ENCODE results near the gene PABPC3. TPM values are rescaled to one million over a fixed set of nuclear protein-coding genes. Genes with fewer than 3 reads are reported as not detected.
A peak's percentile ranks its signal among the peaks of the same experiment; 100 is the strongest.

Gene PABPC3
- total RNA-seq = under 1 TPM; 0.20 to 0.38 (median 0.30) TPM
- polyA plus RNA-seq = under 1 TPM; 0.03 to 0.21 (median 0.13) TPM
- long read RNA-seq, donor 1 = 0 reads
- long read RNA-seq, donor 2 = 0 reads

GRCh38 chr13:25095851-25096453 lies at the start of gene PABPC3:
PABPC3 (plus strand) TSS chr13:25096136; CDS start chr13:25096199, 63 bp downstream.
- no peak for TF ChIP-seq POLR2A (IDR thresholded peaks at IDR 0.05)
- WGBS, 5 donors = 24 to 56% (median 32%) methylated on average over 35 to 50 of the region's 50 CpGs
- intact Hi-C loops (cut with DNase I; ENCODE audit: low total_unique reads) = no loop called here
- no peak for DNase-seq
- Histone ChIP-seq H3K27me3 (replicated peaks in 1 of 7) (peaks cover 0 to 58% (median 22%) of the 10 kb centered on the region in 7 donors), H3K4me3 (peak within 1 kb of the TSS in 2 of 8 donors; percentile 8 to 52), H3K9me3 (peaks cover 0 to 2% (median 0%) of the 10 kb centered on the region in 8 donors), H3K36me3 (no peaks in the 10 kb centered on the region), H3K4me1 (no peaks in the 10 kb centered on the region), H3K27ac (no peak within 1 kb of the TSS)

GRCh38 chr13:25046274-25046984 lies 49.5 kb upstream of the PABPC3 start:
- peaks cover 0 to 12% (median 7%) of the 10 kb centered on the region in 6 donors for H3K4me1 ChIP-seq
- no peak overlapping the region for H3K27ac ChIP-seq
- H3K36me3 ChIP-seq = no peaks in the 10 kb centered on the region
- peaks cover 6 to 86% (median 38%) of the 10 kb centered on the region in 7 donors for H3K27me3 ChIP-seq (replicated peaks in 1 of 7)
- peaks cover 0 to 17% (median 13%) of the 10 kb centered on the region in 8 donors for H3K9me3 ChIP-seq
- 15 to 17% (median 16%) methylated on average over 23 to 24 of the region's 24 CpGs for WGBS, 5 donors
- H3K4me3 ChIP-seq = peak overlapping the region in 4 of 8 donors; percentile 13 to 54 (median 20)
- TF ChIP-seq POLR2A (IDR thresholded peaks at IDR 0.05) = no peak
- no peak for TF ChIP-seq POLR2AphosphoS5 (IDR thresholded peaks at IDR 0.05)
- no peak for TF ChIP-seq CTCF (IDR thresholded peaks at IDR 0.05 in 8 of 11, conservative IDR thresholded peaks at IDR 0.05 in 3 of 11)
- intact Hi-C loops (cut with DNase I; ENCODE audit: low total_unique reads) = no loop called here
- peak; percentile 41 for DNase-seq

GRCh38 chr13:25046985-25047511 lies 48.9 kb upstream of the PABPC3 start:
- no peak for TF ChIP-seq CTCF (IDR thresholded peaks at IDR 0.05 in 8 of 11, conservative IDR thresholded peaks at IDR 0.05 in 3 of 11)
- no peak for TF ChIP-seq POLR2AphosphoS5 (IDR thresholded peaks at IDR 0.05)
- TF ChIP-seq POLR2A (IDR thresholded peaks at IDR 0.05) = no peak
- no peak overlapping the region for H3K27ac ChIP-seq
- no peaks in the 10 kb centered on the region for H3K36me3 ChIP-seq
- H3K27me3 ChIP-seq (replicated peaks in 1 of 7) = peaks cover 6 to 80% (median 33%) of the 10 kb centered on the region in 7 donors
- DNase-seq = peak; percentile 60
- 2 to 11% (median 2%) methylated on average over 26 to 39 of the region's 39 CpGs for WGBS, 5 donors
- intact Hi-C loops (cut with DNase I; ENCODE audit: low total_unique reads) = no loop called here
- H3K4me1 ChIP-seq = peaks cover 0 to 12% (median 7%) of the 10 kb centered on the region in 6 donors
- H3K4me3 ChIP-seq = peak overlapping the region in 4 of 8 donors; percentile 13 to 54 (median 20)
- H3K9me3 ChIP-seq = peaks cover 0 to 21% (median 15%) of the 10 kb centered on the region in 8 donors

GRCh38 chr13:25051065-25051464 lies 44.9 kb upstream of the PABPC3 start:
- H3K4me1 ChIP-seq = peaks cover 0 to 12% (median 7%) of the 10 kb centered on the region in 6 donors
- peaks cover 0 to 25% (median 15%) of the 10 kb centered on the region in 8 donors for H3K9me3 ChIP-seq
- no peak overlapping the region for H3K27ac ChIP-seq
- peaks cover 6 to 40% (median 21%) of the 10 kb centered on the region in 7 donors for H3K27me3 ChIP-seq (replicated peaks in 1 of 7)
- 66 to 78% (median 76%) methylated on average over 1 of the region's 1 CpG for WGBS, 5 donors
- no peak for TF ChIP-seq CTCF (IDR thresholded peaks at IDR 0.05 in 8 of 11, conservative IDR thresholded peaks at IDR 0.05 in 3 of 11)
- TF ChIP-seq POLR2AphosphoS5 (IDR thresholded peaks at IDR 0.05) = no peak
- no peak for TF ChIP-seq POLR2A (IDR thresholded peaks at IDR 0.05)
- no peaks in the 10 kb centered on the region for H3K36me3 ChIP-seq
- no peak for DNase-seq
- H3K4me3 ChIP-seq = no peak overlapping the region
- intact Hi-C loops (cut with DNase I; ENCODE audit: low total_unique reads) = no loop called here

Data from spleen (tissue), 13 donors.